T-cell (primary cell): ENCODE results near the gene CASK. TPM values are rescaled to one million over a fixed set of nuclear protein-coding genes. Genes with fewer than 3 reads are reported as not detected.

Experiments used
- ATAC-seq, 4 experiments: fragments of 200-7000 bp in 3 of 4; fragments of 150-1000 bp in 1 of 4; cut with Tn5 transposase; replicated peaks in 1 of 4; 1 replicate in 3 of 4; 2 replicates in 1 of 4; pipeline ENCODE4 v1.10.0; 2021; ENCODE audit warnings: moderate library complexity in 3 of 4, mild to moderate bottlenecking in 2 of 4, moderate number of reproducible peaks in 1 of 4
- CTCF ChIA-PET, 2 donors: fragments of 300-600 bp; sonication (Branson Sonifier 250); formaldehyde crosslinking; loops; one replicate each; lab custom pipeline; 2022; ENCODE audit warnings: antibody characterized with exemption in 2 of 2; lab: Charles Lee
- POLR2A ChIA-PET, 2 donors: fragments of 300-600 bp; sonication (Branson Sonifier 250); formaldehyde crosslinking; loops; one replicate each; lab custom pipeline; 2022; ENCODE audit warnings: antibody characterized with exemption in 2 of 2; lab: Charles Lee
- DNase-seq, 35 experiments: peaks; one replicate each; pipeline versions ENCODE4 v3.0.0 to v3.0.0-alpha.2; 2013 to 2023
- H3K27ac ChIP-seq: one replicate; pipeline ENCODE4 v1.5.1; 2013; ENCODE audit warnings: low read length
- H3K27me3 ChIP-seq, 2 experiments: replicated peaks in 1 of 2; 1 replicate in 1 of 2; 2 replicates in 1 of 2; pipeline versions ENCODE4 v1.6.1 to v1.7.0; 2013; ENCODE audit warnings: low read length in 1 of 2, mixed read lengths in 1 of 2; ENCODE audit not compliant: control insufficient read depth in 2 of 2, insufficient read depth in 2 of 2; ENCODE audit errors: extremely low read depth in 1 of 2
- H3K36me3 ChIP-seq, 2 donors: 1 replicate in 1 of 2; 2 replicates in 1 of 2; pipeline versions ENCODE4 v1.6.1 to v1.7.0; 2013; ENCODE audit warnings: low read length in 1 of 2; ENCODE audit not compliant: control insufficient read depth in 2 of 2, insufficient read depth in 1 of 2; ENCODE audit errors: extremely low read depth in 1 of 2
- H3K4me1 ChIP-seq, 2 experiments: 1 replicate in 1 of 2; 2 replicates in 1 of 2; pipeline versions ENCODE4 v1.6.1 to v1.7.0; 2013; ENCODE audit warnings: low read length in 2 of 2, mixed read lengths in 1 of 2; ENCODE audit not compliant: insufficient read depth in 2 of 2, control insufficient read depth in 1 of 2; ENCODE audit errors: extremely low read depth in 1 of 2
- H3K4me3 ChIP-seq, 2 donors: 1 replicate in 1 of 2; 2 replicates in 1 of 2; pipeline versions ENCODE4 v1.5.1 to v1.7.0; 2013; ENCODE audit warnings: mild to moderate bottlenecking in 2 of 2, low read length in 1 of 2, moderate library complexity in 1 of 2; ENCODE audit not compliant: control insufficient read depth in 1 of 2; ENCODE audit errors: extremely low read depth in 1 of 2
- H3K9me3 ChIP-seq: 2 replicates; pipeline ENCODE4 v1.7.0; 2013
- H3K27ac Mint-ChIP-seq, 2 donors: one replicate each; pipeline ENCODE4 v1.8.0; 2020 to 2021; ENCODE audit warnings: mild to moderate bottlenecking in 2 of 2, mixed read lengths in 2 of 2
- H3K27me3 Mint-ChIP-seq, 2 donors: one replicate each; pipeline ENCODE4 v1.8.0; 2021 to 2022; ENCODE audit warnings: mixed read lengths in 2 of 2
- H3K36me3 Mint-ChIP-seq: one replicate; pipeline ENCODE4 v1.8.0; 2021; ENCODE audit warnings: mixed read lengths
- H3K4me1 Mint-ChIP-seq, 3 donors: one replicate each; pipeline ENCODE4 v1.8.0; 2020 to 2022; ENCODE audit warnings: mixed read lengths in 3 of 3, mild to moderate bottlenecking in 1 of 3
- H3K4me3 Mint-ChIP-seq, 3 donors: one replicate each; pipeline ENCODE4 v1.8.0; 2020 to 2022; ENCODE audit warnings: mild to moderate bottlenecking in 3 of 3, mixed read lengths in 3 of 3, moderate library complexity in 3 of 3
- H3K9me3 Mint-ChIP-seq, 3 donors: one replicate each; pipeline ENCODE4 v1.8.0; 2020 to 2022; ENCODE audit warnings: mixed read lengths in 3 of 3
- WGBS: methylation state at CpG from one replicate; pipeline ENCODE4 v1.1.5; 2013; ENCODE audit warnings: missing lambda C conversion rate; ENCODE audit not compliant: insufficient coverage; 5-methylcytosine and 5-hydroxymethylcytosine counted together
- total RNA-seq, 35 experiments: library from RNA in 6 of 35; stranded (reverse) in 6 of 35; fragments of 120-200 nt in 1 of 35; gene quantifications; one replicate each; pipeline versions ENCODE4 v1.2.1 to v1.2.4 and lab custom pipeline; 2013 to 2026

The CASK gene
- total RNA-seq, 5 donors from 2014 or later (not counting 1 experiment from before 2014, with no cell fraction given), result 52.6 to 81.6 (median 67.5) TPM

DNA sequence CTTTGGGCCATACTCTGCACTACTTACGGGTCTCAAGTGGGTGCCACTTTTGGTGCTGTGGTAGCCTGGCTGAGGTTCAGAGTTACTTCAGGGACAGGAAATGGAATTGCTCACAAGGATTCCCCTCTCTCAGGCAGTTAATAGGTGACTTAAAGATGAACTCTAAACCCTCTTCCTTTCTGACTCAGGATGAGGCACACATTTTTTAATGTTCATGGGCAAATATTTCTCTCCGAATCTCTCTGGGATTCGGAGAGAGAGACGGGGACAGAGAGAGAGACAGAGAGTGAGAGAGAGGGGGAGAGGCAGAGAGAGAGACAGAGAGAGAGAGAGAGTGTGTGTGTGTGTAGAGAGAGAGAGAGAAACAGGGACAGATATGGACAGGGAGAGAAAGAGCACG is 396.4 kb downstream of the CASK start:
- POLR2A ChIA-PET, result no interaction called here
- Histone ChIP-seq H3K27ac (no peak overlapping the region), H3K27me3 (no peaks in the 10 kb centered on the region), H3K4me3 (no peak overlapping the region), H3K9me3 (no peaks in the 10 kb centered on the region), H3K36me3 (peaks cover 3 to 55% of the 10 kb centered on the region in 2 donors), H3K4me1 (no peaks in the 10 kb centered on the region)
- no peak for ATAC-seq
- peaks cover 0 to 21% of the 10 kb centered on the region in 2 donors for H3K27me3 Mint-ChIP-seq
- H3K27ac Mint-ChIP-seq, result peak overlapping the region; percentile 44 to 59
- no peak overlapping the region for H3K4me3 Mint-ChIP-seq
- H3K36me3 Mint-ChIP-seq, result peaks cover 40% of the 10 kb centered on the region
- H3K4me1 Mint-ChIP-seq, result peaks cover 0 to 6% (median 2%) of the 10 kb centered on the region in 3 donors
- no peaks in the 10 kb centered on the region for H3K9me3 Mint-ChIP-seq
- no CpG with 5 or more reads among the region's 5 CpGs for whole genome bisulfite sequencing
- DNase-seq, result no peak
- CTCF ChIA-PET, result no interaction called here

DNA sequence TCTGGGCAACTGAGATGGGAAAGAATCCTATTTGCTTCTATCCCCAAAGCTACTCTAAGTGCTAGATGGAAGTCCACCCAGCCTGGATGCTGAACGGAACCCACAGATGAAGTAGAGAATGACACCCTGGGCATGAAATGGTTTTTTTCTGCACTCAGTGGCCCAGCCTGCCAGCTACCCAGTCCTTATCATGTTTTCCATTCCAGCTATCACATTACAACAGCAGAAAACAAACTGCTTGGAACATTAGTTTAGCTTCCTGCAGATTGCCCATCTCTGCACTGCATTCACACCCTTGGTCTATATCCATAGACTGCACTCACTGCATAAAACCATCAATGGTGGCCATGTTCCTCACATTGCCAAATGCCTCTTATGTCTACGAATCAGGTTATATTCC is 397.1 kb downstream of the CASK start:
- no peaks in the 10 kb centered on the region for H3K9me3 ChIP-seq
- no peaks in the 10 kb centered on the region for H3K27me3 ChIP-seq
- ATAC-seq, result no peak
- Mint-ChIP-seq H3K4me1 (peaks cover 0 to 6% (median 2%) of the 10 kb centered on the region in 3 donors), H3K27ac (no peak overlapping the region), H3K4me3 (no peak overlapping the region), H3K27me3 (peaks cover 0 to 21% of the 10 kb centered on the region in 2 donors), H3K36me3 (peaks cover 39% of the 10 kb centered on the region), H3K9me3 (no peaks in the 10 kb centered on the region)
- POLR2A ChIA-PET, result interaction anchor here in 1 of 2 donors (0.6 kb wide), 1 partner anchor 464 kb away, joined by 4 read pairs; no protein-coding TSS in a partner anchor
- CTCF ChIA-PET, result no interaction called here
- H3K36me3 ChIP-seq, result peaks cover 3 to 54% of the 10 kb centered on the region in 2 donors
- H3K4me1 ChIP-seq, result no peaks in the 10 kb centered on the region
- no peak for DNase-seq
- no peak overlapping the region for H3K27ac ChIP-seq
- WGBS, result 100% methylated on average over 1 of the region's 2 CpGs
- H3K4me3 ChIP-seq, result no peak overlapping the region

DNA sequence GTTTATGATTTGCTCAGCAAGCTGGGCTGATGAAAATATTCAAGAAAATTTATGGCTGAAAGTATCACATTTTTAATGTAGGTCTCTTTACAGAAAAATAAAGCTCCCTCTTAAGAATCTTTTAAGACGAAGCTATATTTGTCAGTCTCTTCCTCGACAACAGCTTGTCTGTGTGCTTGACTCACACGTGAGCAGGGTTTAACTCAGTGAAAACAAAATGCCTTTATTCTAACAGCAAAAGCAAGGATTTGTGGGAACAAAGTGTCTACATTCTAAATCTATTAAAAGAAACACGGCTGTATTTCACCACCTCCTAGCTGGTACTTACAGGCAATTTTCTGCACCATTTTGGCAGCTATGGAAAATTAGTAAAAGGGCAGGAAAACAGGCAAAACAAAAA is 400.7 kb downstream of the CASK start:
- no peak for ATAC-seq
- Mint-ChIP-seq H3K27me3 (peaks cover 0 to 15% of the 10 kb centered on the region in 2 donors), H3K27ac (peak overlapping the region in 1 of 2 donors; percentile 19), H3K9me3 (no peaks in the 10 kb centered on the region), H3K4me1 (peaks cover 8 to 22% (median 14%) of the 10 kb centered on the region in 3 donors), H3K36me3 (peaks cover 27% of the 10 kb centered on the region), H3K4me3 (no peak overlapping the region)
- Histone ChIP-seq H3K27ac (no peak overlapping the region), H3K27me3 (no peaks in the 10 kb centered on the region), H3K36me3 (peaks cover 0 to 27% of the 10 kb centered on the region in 2 donors), H3K4me1 (peaks cover 0 to 9% of the 10 kb centered on the region in 2 experiments), H3K9me3 (no peaks in the 10 kb centered on the region), H3K4me3 (no peak overlapping the region)
- CTCF ChIA-PET, result no interaction called here
- POLR2A ChIA-PET, result no interaction called here
- WGBS, result no CpG with 5 or more reads among the region's 4 CpGs
- DNase-seq, result no peak

DNA sequence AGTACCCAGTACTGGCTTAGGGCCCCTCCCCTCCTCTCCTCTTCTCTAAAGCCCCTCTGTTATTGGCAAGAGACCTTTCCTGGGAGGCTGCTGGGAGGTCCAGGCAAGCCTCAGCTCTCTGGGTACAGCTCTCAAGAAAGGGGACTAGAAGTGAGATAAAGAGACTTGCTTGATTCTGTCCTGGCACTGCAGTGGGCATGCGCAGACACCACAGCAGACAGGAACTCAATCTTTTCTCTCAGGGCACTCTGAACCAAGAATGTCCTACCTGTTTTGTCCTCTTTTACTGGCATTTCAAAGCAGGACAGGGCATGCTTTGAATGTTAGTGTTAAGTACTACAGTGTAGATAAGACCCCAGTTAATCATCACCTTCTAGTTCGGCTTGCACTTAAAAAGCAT is 401.3 kb downstream of the CASK start:
- Histone ChIP-seq H3K27ac (no peak overlapping the region), H3K36me3 (peaks cover 0 to 25% of the 10 kb centered on the region in 2 donors), H3K27me3 (no peaks in the 10 kb centered on the region), H3K4me1 (peaks cover 0 to 10% of the 10 kb centered on the region in 2 experiments), H3K9me3 (no peaks in the 10 kb centered on the region), H3K4me3 (no peak overlapping the region)
- POLR2A ChIA-PET, result no interaction called here
- Mint-ChIP-seq H3K27ac (peak overlapping the region in 1 of 2 donors; percentile 44), H3K36me3 (peaks cover 23% of the 10 kb centered on the region), H3K9me3 (no peaks in the 10 kb centered on the region), H3K4me1 (peaks cover 9 to 24% (median 16%) of the 10 kb centered on the region in 3 donors), H3K4me3 (no peak overlapping the region), H3K27me3 (peaks cover 0 to 15% of the 10 kb centered on the region in 2 donors)
- CTCF ChIA-PET, result no interaction called here
- DNase-seq, result no peak
- WGBS, result no CpG with 5 or more reads among the region's 2 CpGs
- ATAC-seq, result no peak

DNA sequence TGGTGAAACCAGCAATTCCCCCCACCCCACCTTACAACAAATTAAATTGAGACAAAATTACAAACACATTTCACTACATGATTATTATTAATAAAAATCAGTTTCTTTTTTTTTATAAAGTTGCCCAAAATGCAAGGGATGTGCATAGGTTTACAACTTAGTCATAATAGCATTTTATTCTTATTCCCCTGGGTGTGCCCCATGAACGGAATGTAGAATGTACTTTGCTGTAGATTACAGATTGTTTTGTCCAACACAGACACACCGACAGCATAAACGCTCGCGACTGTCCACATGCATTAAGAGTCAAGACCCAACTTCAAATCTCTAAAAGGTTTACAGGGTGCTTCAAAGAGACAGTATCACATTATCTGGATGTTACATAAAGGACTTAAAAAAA is 403.9 kb downstream of the CASK start:
- Histone ChIP-seq H3K4me3 (no peak overlapping the region), H3K4me1 (peaks cover 0 to 14% of the 10 kb centered on the region in 2 experiments), H3K27me3 (no peaks in the 10 kb centered on the region), H3K27ac (no peak overlapping the region), H3K36me3 (peaks cover 0 to 14% of the 10 kb centered on the region in 2 donors), H3K9me3 (no peaks in the 10 kb centered on the region)
- DNase-seq (no peak), ATAC-seq (no peak)
- ChIA-PET POLR2A (no interaction called here), CTCF (no interaction called here)
- no peak overlapping the region for H3K27ac Mint-ChIP-seq
- peaks cover 16 to 25% (median 17%) of the 10 kb centered on the region in 3 donors for H3K4me1 Mint-ChIP-seq
- H3K9me3 Mint-ChIP-seq, result no peaks in the 10 kb centered on the region
- no CpG with 5 or more reads among the region's 5 CpGs for WGBS
- H3K27me3 Mint-ChIP-seq, result peaks cover 0 to 11% of the 10 kb centered on the region in 2 donors
- H3K36me3 Mint-ChIP-seq, result peaks cover 13% of the 10 kb centered on the region
- H3K4me3 Mint-ChIP-seq, result no peak overlapping the region

DNA sequence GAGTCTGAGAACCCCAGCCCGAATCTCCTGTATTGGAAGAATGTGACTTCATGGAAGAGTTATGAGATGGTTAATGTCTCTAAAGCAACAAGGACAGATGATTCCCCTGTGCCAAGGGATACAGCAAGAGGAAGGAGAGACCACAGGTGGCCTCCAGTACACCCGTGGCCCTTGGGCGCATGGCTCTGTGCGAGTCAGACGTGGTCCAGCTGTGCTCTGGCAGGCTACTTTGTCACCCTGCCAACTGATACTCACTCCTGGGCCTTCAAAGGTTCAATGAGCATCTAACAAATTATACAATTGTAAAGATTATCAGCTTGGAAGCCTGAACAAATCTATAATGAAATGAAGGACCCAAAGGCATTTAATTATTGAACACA is 404.5 kb downstream of the CASK start:
- peaks cover 0 to 12% of the 10 kb centered on the region in 2 donors for H3K36me3 ChIP-seq
- H3K4me1 ChIP-seq, result peaks cover 0 to 14% of the 10 kb centered on the region in 2 experiments
- H3K27ac Mint-ChIP-seq, result peak overlapping the region; percentile 2 to 50
- POLR2A ChIA-PET, result no interaction called here
- H3K27ac ChIP-seq, result no peak overlapping the region
- ATAC-seq (no peak), DNase-seq (no peak)
- no peak overlapping the region for H3K4me3 Mint-ChIP-seq
- no peak overlapping the region for H3K4me3 ChIP-seq
- CTCF ChIA-PET, result interaction anchor here in 1 of 2 donors (0.7 kb wide), 1 partner anchor 12 kb away, joined by 4 read pairs; no protein-coding TSS in a partner anchor
- no peaks in the 10 kb centered on the region for H3K9me3 ChIP-seq
- no peaks in the 10 kb centered on the region for H3K27me3 ChIP-seq
- peaks cover 0 to 11% of the 10 kb centered on the region in 2 donors for H3K27me3 Mint-ChIP-seq
- H3K9me3 Mint-ChIP-seq, result no peaks in the 10 kb centered on the region
- peaks cover 17 to 29% (median 18%) of the 10 kb centered on the region in 3 donors for H3K4me1 Mint-ChIP-seq
- WGBS, result no CpG with 5 or more reads among the region's 5 CpGs
- H3K36me3 Mint-ChIP-seq, result peaks cover 13% of the 10 kb centered on the region
